NCI-H226 (cell line): Measurements from ENCODE around the gene CYLD.
A peak's percentile ranks its signal among the peaks of the same experiment; 100 is the strongest.

Experiments
- DNase-seq: peaks from one replicate; pipeline ENCODE4 v3.0.0-alpha.2; 2015

CYLD gene

DNA sequence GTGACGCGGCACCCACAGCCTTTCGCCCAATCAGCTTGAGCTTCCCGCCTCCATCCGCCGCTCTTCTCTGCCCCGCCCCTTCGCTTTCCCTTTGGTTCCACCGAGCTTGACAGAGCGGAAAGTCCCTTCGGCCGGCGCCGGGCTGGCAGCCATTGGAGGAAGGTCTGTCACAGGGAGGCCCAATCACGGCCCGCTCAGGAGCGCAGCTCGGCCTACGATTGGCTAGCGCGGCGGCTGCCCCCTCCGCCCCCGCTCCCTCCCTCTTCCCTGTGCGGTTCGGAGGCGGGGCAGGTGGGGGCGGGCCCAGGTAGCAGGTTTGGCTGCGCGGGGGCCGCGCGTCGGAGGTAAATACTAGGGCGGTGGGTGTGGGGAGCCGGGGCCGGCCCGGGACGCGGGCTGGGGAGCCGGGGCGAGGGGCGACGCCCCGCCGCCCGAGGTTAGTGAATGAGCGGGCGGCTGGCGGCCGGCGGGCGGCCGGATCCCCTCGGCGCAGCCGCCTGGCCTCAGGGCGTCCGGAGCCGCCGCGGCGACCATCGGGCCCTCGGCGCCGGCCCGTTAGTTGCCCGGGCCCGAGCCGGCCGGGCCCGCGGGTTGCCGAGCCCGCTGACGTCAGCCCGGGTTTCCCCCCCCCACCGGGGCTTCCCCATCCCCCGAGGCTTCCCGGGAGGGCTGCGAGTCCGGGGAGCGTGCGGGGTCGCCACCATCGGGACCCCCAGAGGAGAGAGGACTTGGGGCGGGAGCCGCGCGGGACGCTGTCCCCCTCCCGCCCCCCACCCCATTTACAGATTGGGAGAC lies at the start of gene CYLD:
CYLD (plus strand) TSS at position 306 of the 795 bp plus-strand sequence. CDS start 7,613 bp downstream, outside the sequence.
- peak; percentile 99 for DNase-seq

DNA sequence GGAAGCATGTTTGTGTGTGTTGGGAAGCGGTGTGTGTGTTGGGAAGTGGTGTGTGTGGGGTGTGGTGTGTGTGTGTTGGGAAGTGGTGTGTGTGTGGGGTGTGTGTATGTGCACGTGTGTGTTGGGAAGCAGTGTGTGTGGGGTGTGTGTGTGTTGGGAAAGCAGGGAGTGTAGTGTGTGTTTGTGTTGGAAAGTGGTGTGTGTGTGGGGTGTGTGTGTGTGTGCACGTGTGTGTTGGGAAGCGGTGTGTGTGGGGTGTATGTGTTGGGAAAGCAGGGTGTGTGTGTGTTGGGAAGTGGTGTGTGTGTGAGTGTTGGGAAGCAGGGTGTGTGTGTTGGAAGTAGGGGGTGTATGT lies 49.3 kb upstream of the CYLD start:
- DNase-seq: no peak

DNA sequence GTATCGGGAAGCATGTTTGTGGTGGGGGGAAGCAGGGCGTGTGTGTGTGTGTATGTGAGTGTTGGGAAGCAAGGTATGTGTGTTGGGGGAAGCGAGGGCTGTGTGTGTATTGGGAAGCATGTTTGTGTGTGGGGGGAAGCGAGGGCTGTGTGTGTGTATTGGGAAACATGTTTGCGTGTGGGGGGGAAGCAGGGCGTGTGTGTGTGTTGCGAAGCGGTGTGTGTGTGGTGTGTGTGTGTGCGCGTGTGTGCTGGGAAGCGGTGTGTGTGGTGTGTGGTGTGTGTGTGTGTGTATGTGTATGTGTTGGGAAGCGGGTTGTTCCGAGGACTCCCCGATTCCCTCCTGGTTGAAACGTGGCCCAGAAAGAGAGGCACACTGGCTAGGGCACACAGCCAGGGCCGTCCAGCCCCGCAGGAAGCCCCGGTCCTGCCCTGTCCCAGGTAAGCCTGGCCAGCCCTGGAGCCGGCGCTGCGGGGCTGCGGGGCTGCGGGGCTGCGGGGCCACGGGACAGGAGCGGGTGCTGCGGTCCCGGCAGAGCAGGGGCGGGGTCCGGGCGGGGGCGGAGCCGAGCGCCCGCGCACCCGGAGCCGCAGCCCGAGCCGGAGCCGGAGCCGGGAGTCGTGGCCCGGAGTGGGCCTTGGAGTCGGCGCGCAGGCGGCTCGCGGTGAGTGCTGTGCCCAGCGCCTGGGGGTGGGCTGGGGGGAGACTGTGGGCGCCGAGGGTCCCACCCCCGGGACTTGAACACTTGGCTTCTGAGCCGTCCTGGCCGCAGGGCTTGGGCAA lies 48.7 kb upstream of the CYLD start, which contains the start of gene NOD2:
NOD2 (plus strand) TSS at position 608 of the 783 bp plus-strand sequence. CDS start 5,890 bp downstream, outside the sequence.
- DNase-seq: no peak

DNA sequence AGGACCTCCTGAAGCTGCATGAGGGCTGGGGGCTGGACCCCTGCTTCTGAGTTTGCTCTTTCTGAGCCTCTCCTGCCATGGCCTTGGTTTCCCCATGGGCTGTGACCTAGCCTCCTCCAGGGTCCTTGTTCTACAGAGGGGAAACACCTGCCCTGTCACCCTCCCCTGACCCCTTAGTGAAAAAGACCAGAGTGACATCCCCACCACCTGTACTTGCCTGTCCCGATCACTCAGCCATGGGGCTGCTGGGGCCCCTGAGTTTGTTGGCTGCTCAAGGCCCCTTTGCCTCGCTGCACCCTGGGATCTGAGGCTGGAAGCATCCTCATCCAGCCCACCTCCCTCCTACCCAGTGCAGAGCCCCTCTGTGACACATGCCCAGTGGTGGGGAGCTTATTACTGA lies 47.7 kb upstream of the CYLD start:
- DNase-seq: no peak

DNA sequence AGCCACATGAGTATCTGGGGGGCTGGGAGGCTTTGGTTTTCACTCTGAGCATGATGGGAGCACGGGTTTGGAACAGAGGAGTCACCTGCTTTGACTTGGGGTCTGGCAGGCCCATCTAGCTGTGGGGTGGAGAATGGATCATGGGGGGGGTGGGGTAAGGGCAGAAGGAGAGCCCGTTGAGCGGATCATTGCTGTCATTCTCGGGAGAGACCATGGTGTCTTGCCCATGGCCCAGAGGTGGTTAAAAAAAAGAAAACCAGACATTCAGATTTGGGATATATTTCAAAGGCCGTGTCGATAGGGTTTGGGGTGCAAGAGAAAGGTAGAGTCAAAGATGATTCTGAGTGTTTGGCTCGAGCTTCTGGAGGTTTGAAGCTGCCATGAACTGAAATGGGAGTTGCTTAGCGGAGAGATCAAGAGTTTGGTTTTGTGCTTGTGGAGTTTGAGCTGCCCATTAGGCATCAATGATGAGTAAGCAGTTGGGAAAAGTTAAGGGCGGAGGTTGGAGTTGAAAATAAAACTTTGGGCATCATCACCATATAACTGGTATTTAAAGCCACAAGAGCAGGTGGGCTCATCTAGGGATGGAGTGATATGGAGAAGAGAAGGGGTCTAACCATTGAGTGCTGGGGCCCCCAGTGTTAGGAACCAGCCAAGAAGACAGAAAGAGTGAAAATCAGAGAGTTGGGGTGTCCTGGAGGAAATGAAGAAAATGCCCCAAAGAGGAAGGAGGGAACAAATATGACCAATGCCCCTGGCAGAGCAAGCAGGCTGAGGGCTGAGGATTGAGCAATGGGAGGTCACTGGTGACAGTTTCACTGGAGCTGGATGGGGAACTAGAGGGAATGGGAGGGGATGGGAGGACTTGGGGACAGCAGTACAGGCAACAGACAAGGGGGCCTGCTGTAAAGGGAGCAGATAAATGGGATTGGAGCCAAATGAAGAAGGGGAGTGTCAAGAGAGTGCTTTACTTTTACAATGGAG lies 46.6 kb upstream of the CYLD start:
- no peak for DNase-seq

DNA sequence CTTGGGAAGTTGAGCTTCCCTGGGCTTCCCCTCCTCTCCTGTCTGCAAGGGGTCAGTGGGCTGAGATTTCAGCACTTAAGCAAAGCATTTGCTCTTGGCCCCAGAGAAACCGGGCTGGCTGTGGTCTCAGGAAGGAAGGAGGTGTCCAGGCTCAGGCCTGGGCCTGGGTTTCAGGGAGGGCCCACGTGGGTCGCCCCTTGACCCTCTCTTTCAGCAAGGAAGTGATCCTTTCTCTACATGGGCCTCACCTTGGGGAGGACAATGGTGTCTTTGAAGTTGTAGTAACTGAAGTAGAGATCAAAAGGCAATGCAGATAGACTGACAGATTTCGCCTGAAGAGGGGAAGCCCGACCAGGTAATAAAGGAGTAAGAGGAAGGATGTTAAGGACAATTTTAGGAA lies 45.8 kb upstream of the CYLD start:
- DNase-seq: no peak

DNA sequence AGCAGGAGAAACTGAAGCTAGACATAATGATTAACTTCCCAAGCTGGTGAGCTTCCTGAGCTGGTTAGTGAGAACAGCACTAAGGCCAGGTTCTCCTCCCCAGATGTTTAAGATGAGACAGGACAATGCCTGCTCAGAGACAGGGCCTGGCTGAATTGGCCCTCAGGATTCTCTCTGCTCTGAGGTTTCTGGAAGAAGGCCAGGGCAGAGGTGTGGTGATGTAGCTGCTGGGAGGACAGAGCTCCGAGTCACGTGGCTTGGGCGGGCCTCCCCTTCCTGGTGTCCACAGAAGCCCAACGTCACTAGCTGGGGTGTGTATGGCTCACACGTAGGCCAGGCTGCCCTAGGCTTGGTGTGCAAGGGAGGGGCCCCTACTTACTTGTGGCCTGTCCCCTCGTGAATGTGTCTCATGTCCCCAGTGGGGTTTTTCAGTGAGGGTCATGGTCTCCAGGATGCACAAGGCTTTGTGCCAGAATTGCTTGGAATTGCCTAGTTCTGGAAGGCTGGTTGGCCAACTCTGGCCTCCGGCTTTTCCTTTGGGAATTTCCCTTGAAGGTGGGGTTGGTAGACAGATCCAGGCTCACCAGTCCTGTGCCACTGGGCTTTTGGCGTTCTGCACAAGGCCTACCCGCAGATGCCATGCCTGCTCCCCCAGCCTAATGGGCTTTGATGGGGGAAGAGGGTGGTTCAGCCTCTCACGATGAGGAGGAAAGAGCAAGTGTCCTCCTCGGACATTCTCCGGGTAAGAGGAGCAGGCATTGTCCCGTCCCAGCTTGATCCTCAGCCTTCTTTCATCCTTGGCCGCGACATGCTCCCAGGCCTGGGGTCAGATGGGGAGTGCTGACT lies 45.1 kb upstream of the CYLD start:
- peak; percentile 76 for DNase-seq

DNA sequence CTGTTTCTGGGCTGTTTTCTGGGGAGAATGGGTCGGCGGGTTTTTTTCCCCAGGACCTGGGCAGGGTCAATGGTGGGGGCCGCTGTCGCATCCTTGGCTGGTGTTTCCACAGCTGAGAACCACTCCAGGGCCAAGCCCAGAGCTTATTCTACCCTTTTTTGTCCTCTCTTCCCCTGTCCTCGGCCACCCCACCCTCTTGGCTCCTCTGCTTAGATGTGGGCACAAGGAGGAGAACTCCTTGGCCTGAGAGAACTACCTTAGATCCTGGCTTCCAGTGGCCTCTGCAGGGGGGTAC lies 44.5 kb upstream of the CYLD start:
- no peak for DNase-seq

DNA sequence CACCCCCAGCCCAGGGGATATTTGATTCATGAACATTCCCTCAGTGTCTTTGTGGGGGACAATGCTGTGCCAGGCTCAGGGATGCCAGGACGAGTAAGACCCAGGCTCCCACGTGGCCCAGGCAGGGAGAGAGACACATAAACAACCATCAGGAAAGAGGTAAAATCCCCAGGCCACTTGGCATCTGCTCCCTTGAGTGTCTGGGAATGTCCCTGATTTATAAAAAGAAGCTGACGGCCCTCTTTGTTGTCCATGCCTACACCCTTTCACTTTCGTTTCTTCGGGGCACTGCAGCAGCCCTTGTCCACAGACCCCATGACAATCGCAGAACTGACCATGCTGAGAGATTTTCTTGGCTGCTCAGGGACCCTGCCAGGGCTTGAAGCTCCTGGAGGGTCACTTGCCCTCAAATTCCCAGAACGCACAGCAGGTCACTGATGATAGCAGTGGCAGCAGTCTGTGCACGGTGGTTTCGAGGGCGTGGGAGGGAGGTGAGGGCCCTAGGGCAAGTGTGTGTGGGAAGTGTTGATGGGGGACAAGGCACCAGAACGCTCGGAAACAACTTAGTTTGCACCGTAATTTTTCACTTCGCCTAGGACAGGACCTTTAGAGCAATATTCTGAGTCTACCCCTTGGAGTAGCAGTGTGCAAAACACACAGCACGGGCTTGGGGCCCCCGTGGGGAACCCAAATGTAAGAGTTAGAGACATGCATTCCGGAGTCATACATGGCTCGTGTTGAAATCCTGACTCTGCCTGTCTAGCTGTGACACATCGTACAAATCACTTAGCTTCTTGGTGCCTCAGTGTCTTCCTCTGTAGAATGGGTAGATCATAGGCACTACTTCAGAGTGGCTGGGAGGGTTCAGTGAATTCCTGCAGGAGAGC lies 43.8 kb upstream of the CYLD start:
- no peak for DNase-seq

DNA sequence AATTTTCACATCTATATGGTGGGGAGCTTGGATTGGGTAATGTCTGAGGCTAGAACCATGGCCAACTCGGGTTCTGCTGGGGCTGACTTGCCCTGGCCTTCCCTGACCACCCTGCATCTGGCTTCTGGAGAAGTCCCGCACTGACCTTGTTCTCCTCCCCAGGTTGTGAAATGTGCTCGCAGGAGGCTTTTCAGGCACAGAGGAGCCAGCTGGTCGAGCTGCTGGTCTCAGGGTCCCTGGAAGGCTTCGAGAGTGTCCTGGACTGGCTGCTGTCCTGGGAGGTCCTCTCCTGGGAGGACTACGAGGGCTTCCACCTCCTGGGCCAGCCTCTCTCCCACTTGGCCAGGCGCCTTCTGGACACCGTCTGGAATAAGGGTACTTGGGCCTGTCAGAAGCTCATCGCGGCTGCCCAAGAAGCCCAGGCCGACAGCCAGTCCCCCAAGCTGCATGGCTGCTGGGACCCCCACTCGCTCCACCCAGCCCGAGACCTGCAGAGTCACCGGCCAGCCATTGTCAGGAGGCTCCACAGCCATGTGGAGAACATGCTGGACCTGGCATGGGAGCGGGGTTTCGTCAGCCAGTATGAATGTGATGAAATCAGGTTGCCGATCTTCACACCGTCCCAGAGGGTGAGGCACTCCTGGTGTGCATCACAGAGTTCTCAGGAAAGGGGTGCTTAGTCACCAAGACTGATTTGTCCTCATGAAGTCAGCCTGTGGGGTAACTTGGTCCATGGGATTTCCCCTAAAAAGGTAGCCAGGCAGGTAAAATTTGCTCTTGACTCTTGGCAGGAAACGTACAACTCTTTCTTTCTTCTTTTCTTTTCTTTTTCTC lies 42.3 kb upstream of the CYLD start:
- peak; percentile 38 for DNase-seq

DNA sequence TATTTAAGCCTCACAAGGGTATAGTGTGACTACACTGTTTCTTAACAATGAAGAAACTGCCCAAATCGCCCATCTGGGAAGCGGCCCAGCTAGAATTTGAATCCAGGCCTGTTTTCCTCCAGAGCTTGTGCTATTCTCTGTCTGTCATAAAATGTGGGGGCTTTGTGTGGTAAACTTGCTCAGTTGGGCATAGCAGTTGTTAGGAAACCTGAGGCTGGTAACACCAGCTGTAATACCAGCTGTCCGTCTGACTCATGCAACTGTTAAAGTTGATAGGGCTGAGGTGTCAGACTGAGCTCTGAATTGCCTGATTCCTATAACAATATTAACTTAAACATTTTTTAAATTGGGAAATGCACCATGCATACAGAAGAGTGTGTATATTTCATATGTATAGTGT lies 39.2 kb upstream of the CYLD start:
- peak; percentile 47 for DNase-seq

DNA sequence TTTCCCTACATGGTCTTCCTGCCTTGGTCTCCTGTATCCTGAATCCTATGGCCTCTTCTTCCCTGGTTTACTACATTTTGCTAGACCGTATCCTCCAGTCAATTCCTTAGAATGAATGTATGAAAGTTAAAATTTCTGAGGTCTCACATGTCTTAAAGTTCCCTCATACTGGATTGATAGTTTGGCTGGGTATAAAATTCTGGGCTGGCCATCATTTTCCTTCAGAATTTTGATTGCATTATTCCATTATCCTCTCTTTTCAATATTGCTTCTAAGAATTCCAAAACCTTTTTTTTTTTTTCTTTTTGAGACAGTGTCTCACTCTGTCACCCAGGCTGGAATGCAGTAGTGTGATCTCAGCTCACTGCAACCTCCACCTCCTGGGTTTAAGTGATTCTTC lies 37.6 kb upstream of the CYLD start:
- no peak for DNase-seq

DNA sequence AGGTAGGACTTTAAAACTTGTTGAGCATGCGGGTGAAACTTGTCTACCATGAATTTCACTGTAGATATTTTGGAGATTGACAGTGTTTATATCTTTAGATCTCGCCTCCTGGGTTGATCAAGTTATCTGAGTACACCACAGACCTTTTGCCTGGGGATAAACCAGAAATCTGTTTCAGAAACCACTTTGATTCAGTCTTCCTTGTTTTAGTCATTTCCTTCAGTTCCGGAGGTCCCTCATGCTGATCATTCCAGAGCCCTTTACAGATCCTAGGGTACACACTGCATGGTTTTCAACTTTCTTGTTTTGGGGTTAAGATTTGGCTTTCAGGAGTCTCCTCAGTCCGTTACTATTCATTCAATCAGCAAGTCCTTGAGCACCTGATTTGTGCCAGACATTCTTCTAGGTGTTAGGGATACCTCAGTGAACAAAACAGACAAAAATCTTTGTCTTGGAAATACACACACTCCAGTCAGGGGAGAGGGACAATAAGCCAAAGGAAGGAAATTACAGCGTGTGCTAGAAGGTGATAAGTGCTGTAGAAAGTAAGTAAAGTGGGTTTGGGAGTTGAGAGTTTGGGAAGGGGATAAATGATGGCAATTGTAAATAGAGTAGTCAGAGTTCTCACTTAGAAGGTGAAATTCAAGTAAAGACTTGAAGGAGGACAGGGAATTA lies 36.3 kb upstream of the CYLD start:
- no peak for DNase-seq

DNA sequence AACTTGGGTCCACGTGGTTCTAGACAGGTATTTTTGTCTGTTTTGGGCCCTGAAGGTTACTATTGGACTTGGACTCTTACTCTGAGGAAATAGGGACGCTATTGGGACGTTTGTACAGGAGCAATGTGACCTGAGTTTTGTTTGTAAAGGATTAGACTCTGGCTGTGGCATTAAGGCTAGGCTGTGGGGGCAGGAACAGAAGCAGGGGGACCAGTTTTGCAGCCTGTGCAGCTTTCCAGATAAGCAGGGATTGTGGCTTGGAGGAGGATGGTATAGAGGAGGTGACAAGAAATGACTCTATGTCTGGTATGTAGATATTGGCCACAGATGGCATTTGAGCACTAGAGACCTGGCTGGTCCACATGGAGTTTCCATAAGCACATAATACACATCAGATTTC lies 35.6 kb upstream of the CYLD start:
- DNase-seq: no peak

DNA sequence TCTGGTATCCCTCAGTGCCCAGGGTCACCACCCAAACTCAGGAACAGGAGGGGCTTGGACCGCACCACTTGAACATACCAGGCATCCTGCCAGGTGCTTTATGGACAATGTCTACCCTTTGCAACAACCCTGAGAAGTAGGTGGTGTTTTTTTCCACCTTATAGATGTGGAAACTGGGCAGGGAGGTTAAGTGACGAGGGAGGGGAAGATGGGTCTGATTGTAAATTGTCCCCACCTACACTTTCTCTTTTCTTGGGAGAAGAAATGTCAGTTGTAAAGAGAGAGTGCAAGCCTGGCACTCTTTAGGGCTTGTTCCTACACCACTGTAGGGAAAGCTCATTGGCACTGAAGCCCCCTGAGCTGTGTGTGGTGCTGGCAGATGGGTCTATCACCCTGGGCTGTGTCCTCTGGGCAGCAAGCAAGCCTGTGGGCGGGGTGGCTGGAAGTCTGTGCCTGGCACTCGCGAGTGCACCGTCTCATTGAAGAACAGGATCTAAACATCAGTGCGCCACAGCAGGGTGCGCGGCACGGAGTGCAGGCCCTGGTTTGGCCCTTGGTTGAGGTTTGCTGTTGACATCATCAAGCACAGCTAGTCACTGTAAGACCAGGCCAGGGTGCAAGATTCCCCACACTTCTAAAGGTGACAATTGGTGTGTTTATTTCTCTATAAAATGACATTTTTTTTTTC lies 33.4 kb upstream of the CYLD start:
- DNase-seq: no peak

DNA sequence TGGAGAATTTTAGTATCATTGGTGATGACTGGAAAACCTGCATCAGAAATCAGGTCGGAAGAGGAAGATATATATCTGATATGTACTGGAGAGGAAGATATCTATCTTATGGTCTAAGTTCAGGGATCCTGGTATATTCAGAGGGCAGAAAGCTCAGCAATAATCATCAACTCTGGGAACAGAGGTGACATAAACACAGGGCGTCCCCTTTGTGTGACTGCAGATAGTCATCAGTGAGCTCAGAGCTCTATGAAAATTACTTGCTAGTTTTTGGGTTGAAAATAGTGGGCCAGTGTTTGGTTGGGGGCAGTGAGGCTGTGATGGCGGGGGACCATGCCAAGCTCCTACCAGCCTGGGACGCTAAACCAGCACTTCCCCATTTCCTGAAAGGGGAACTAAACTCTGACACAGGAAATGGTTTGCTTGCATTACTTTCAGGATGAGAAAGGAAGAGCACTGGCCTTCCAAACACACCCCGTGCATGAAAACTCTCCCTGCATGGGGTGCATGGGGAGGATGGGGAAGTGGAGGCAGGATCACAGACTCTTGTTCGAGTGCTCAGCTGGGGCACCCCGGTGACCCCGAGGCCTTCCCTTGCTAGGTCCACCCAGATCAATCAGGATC lies 32.7 kb upstream of the CYLD start:
- no peak for DNase-seq

DNA sequence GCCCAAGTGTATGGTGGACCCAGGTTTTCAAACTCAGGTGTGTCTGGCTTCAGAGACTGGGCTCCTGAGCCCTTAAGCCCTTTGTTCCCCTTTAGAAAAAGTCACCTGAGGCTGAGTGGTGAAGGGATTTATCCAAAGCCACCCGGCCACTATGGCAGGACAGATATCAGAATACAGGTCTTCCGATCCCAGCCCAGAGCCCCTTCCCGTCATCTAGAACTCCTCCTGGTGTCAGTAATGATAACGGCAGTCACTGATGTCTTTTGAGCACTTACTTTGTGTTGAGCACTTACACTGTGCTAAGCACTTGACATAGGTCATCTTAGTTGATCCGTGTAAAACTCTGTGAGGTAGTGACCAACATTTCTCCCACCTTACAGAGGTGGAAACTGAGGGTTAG lies 31.9 kb upstream of the CYLD start:
- DNase-seq: no peak

DNA sequence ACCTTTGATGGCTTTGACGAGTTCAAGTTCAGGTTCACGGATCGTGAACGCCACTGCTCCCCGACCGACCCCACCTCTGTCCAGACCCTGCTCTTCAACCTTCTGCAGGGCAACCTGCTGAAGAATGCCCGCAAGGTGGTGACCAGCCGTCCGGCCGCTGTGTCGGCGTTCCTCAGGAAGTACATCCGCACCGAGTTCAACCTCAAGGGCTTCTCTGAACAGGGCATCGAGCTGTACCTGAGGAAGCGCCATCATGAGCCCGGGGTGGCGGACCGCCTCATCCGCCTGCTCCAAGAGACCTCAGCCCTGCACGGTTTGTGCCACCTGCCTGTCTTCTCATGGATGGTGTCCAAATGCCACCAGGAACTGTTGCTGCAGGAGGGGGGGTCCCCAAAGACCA lies 30.8 kb upstream of the CYLD start:
- no peak for DNase-seq
